ENCODE results near the gene LEMD3. TPM values are rescaled to one million over a fixed set of nuclear protein-coding genes. Genes with fewer than 3 reads are reported as not detected.

Gene LEMD3
- total RNA-seq, 1 experiment from 2014 or later, result 57.8 TPM

- Histone ChIP-seq H3K27ac (ENCODE audit: low read length) (no peak overlapping the region), H3K36me3 (ENCODE audit: low read depth, low read length) (peaks cover 11% of the 10 kb centered on the region), H3K4me1 (ENCODE audit: insufficient read depth, low read length) (no peaks in the 10 kb centered on the region), H3K4me2 (ENCODE audit: low read length) (no peak overlapping the region), H3K4me3 (ENCODE audit: low read length) (no peak overlapping the region), H3K27me3 (ENCODE audit: low read length) (no peaks in the 10 kb centered on the region), H4K20me1 (ENCODE audit: low read length) (no peaks in the 10 kb centered on the region), H3K9ac (ENCODE audit: low read length) (no peak overlapping the region), H3K9me3 (ENCODE audit: low read length) (no peaks in the 10 kb centered on the region), H3K9me2 (replicated peaks; ENCODE audit: low read length) (no peaks in the 10 kb centered on the region), H3K79me2 (ENCODE audit: low read length) (no peaks in the 10 kb centered on the region), H3F3A (ENCODE audit: low read length, unreplicated experiment) (no peaks in the 10 kb centered on the region), H2AFZ (ENCODE audit: low read length) (no peak overlapping the region)
- ChIA-PET POLR2A (ENCODE audit: unreplicated experiment) (no interaction called here), CTCF (no interaction called here)
- BruUV-seq (replicated peaks), result no TSS peak
- TF ChIP-seq EZH2 (IDR thresholded peaks at IDR 0.05; ENCODE audit: low read length, unreplicated experiment), result no peak
- DNase-seq (peak; percentile 33), ATAC-seq (no peak)
- intact Hi-C loops (cut with micrococcal nuclease), result no loop called here
Observed at GRCh38 chr12:65248656-65249633, 79.6 kb downstream of the LEMD3 start.

- Histone ChIP-seq H4K20me1 (ENCODE audit: low read length) (no peaks in the 10 kb centered on the region), H3K9me3 (ENCODE audit: low read length) (no peaks in the 10 kb centered on the region), H3K4me3 (ENCODE audit: low read length) (no peak overlapping the region), H3K27ac (ENCODE audit: low read length) (no peak overlapping the region), H3K36me3 (ENCODE audit: low read depth, low read length) (no peaks in the 10 kb centered on the region), H2AFZ (ENCODE audit: low read length) (no peak overlapping the region), H3K9ac (ENCODE audit: low read length) (no peak overlapping the region), H3K9me2 (replicated peaks; ENCODE audit: low read length) (no peaks in the 10 kb centered on the region), H3K79me2 (ENCODE audit: low read length) (no peaks in the 10 kb centered on the region), H3K27me3 (ENCODE audit: low read length) (no peaks in the 10 kb centered on the region), H3F3A (ENCODE audit: low read length, unreplicated experiment) (no peaks in the 10 kb centered on the region), H3K4me2 (ENCODE audit: low read length) (no peak overlapping the region), H3K4me1 (ENCODE audit: insufficient read depth, low read length) (no peaks in the 10 kb centered on the region)
- DNase-seq (no peak), ATAC-seq (no peak)
- intact Hi-C loops (cut with micrococcal nuclease), result no loop called here
- POLR2A ChIA-PET (ENCODE audit: unreplicated experiment), result no interaction called here
- no peak for TF ChIP-seq EZH2 (IDR thresholded peaks at IDR 0.05; ENCODE audit: low read length, unreplicated experiment)
- TF ChIP-seq EZH2phosphoT487 (IDR thresholded peaks at IDR 0.05; ENCODE audit: borderline replicate concordance, low read length), result no peak
- TF ChIP-seq, protein P1, sequence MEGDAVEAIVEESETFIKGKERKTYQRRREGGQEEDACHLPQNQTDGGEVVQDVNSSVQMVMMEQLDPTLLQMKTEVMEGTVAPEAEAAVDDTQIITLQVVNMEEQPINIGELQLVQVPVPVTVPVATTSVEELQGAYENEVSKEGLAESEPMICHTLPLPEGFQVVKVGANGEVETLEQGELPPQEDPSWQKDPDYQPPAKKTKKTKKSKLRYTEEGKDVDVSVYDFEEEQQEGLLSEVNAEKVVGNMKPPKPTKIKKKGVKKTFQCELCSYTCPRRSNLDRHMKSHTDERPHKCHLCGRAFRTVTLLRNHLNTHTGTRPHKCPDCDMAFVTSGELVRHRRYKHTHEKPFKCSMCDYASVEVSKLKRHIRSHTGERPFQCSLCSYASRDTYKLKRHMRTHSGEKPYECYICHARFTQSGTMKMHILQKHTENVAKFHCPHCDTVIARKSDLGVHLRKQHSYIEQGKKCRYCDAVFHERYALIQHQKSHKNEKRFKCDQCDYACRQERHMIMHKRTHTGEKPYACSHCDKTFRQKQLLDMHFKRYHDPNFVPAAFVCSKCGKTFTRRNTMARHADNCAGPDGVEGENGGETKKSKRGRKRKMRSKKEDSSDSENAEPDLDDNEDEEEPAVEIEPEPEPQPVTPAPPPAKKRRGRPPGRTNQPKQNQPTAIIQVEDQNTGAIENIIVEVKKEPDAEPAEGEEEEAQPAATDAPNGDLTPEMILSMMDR (conservative IDR thresholded peaks at IDR 0.05; ENCODE audit: low read depth, low read length), result no peak
- no TSS peak for BruUV-seq (replicated peaks)
- CTCF ChIA-PET, result no interaction called here
Observed at GRCh38 chr12:65252515-65252914, 83.1 kb downstream of the LEMD3 start.

- Histone ChIP-seq H3K79me2 (ENCODE audit: low read length) (no peaks in the 10 kb centered on the region), H4K20me1 (ENCODE audit: low read length) (no peaks in the 10 kb centered on the region), H3K9ac (ENCODE audit: low read length) (no peak overlapping the region), H3F3A (ENCODE audit: low read length, unreplicated experiment) (no peaks in the 10 kb centered on the region), H3K4me3 (ENCODE audit: low read length) (no peak overlapping the region), H3K36me3 (ENCODE audit: low read depth, low read length) (no peaks in the 10 kb centered on the region), H3K4me2 (ENCODE audit: low read length) (no peak overlapping the region), H3K9me3 (ENCODE audit: low read length) (no peaks in the 10 kb centered on the region), H3K27ac (ENCODE audit: low read length) (no peak overlapping the region), H3K9me2 (replicated peaks; ENCODE audit: low read length) (no peaks in the 10 kb centered on the region), H2AFZ (ENCODE audit: low read length) (no peak overlapping the region), H3K4me1 (ENCODE audit: insufficient read depth, low read length) (no peaks in the 10 kb centered on the region), H3K27me3 (ENCODE audit: low read length) (no peaks in the 10 kb centered on the region)
- BruUV-seq (replicated peaks), result no TSS peak
- TF ChIP-seq EZH2phosphoT487 (IDR thresholded peaks at IDR 0.05; ENCODE audit: borderline replicate concordance, low read length), result no peak
- TF ChIP-seq EZH2 (IDR thresholded peaks at IDR 0.05; ENCODE audit: low read length, unreplicated experiment), result no peak
- TF ChIP-seq, protein P1 (conservative IDR thresholded peaks at IDR 0.05; ENCODE audit: low read depth, low read length), result no peak
- DNase-seq (no peak), ATAC-seq (no peak)
- ChIA-PET CTCF (no interaction called here), POLR2A (ENCODE audit: unreplicated experiment) (no interaction called here)
- intact Hi-C loops (cut with micrococcal nuclease), result no loop called here
Observed at GRCh38 chr12:65257986-65258385, 88.6 kb downstream of the LEMD3 start.
